ENCODE measurements around the gene MRPS7. TPM values are rescaled to one million over a fixed set of nuclear protein-coding genes. Genes with fewer than 3 reads are reported as not detected.
"Not testable (repeated sequence)": the region's sequence is repeated elsewhere in the genome, so short reads cannot be mapped to it uniquely, and the experiment has no call there.

MRPS7 gene
- total RNA-seq, 1 donor from 2014 or later, result 24.1 TPM

DNA sequence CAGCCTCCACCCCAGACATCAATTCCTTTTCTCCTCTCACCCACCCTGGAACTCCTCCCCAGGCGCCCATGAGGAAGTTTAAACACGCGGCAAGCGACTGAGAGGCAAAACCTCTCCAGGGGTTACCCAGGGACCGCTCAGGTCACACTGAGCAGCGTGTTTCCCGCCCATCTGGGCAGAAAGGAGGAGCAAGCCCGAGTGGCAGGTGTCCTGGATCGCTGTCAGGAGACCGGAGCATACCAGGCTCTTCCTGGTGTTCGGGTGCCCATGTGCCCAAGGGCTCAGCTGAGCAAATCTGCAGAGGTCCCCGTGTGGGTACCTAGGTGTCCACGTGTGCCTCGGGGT lies 27.1 kb downstream of the MRPS7 start:
- H3K27ac ChIP-seq, result peak overlapping the region; percentile 51 to 90
- intact Hi-C loops (cut with DNase I), result loop anchor here (1.0 kb wide), 3 partner anchors 17 to 379 kb away; partner anchors contain the start of genes GRB2, MIF4GD, RECQL5 and SAP30BP
- TF ChIP-seq, protein P1, sequence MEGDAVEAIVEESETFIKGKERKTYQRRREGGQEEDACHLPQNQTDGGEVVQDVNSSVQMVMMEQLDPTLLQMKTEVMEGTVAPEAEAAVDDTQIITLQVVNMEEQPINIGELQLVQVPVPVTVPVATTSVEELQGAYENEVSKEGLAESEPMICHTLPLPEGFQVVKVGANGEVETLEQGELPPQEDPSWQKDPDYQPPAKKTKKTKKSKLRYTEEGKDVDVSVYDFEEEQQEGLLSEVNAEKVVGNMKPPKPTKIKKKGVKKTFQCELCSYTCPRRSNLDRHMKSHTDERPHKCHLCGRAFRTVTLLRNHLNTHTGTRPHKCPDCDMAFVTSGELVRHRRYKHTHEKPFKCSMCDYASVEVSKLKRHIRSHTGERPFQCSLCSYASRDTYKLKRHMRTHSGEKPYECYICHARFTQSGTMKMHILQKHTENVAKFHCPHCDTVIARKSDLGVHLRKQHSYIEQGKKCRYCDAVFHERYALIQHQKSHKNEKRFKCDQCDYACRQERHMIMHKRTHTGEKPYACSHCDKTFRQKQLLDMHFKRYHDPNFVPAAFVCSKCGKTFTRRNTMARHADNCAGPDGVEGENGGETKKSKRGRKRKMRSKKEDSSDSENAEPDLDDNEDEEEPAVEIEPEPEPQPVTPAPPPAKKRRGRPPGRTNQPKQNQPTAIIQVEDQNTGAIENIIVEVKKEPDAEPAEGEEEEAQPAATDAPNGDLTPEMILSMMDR (IDR thresholded peaks at IDR 0.05), result no peak
- no peak for DNase-seq (ENCODE audit: low spot score in 2 of 2)
- H3K4me1 ChIP-seq, result no peaks in the 10 kb centered on the region
- H3K4me3 ChIP-seq, result peak overlapping the region; percentile 69 to 80
- no peaks in the 10 kb centered on the region for H3K27me3 ChIP-seq
- H3K36me3 ChIP-seq, result peaks cover 0 to 7% of the 10 kb centered on the region in 2 donors
- no peaks in the 10 kb centered on the region for H3K9me3 ChIP-seq

DNA sequence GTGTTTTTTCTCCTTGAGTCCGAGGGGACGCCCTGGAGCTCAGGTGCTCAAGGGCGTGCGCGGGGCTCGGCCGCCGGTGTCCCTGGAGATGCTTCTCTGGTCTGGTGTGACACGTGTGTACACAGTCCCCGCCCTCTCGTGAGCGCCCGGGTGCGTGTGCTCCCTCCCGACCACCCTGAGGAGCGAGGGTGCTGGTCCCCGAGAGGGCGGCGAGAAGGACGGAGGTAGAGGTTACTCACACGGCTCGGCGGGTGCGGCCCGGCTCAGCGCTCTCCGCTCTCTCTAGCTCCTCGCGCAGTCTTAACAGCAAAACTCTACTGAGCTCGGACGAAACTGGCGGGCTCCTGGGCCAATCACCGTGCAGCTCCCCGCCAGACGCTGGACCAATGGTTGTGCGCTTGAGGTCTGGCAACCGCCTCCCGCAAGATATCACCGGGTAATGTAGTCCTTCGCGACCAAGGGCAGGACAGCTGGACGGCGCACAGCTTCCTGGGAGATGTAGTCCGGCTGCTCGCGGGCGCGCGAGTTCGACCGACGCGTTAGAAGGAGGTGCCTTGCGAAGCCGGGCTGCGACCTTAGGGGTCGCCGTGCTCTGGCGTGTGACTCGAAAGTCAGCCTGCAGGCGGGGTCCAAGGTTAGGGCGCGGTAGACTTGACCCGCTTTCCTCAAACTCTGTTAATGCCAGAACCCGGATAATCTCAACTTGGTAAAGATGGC lies 27.6 kb downstream of the MRPS7 start, which contains the start of gene SLC25A19:
Gene SLC25A19, minus strand, starts transcription at position 319 of the 717 bp plus-strand sequence. CDS start 2,669 bp downstream, outside the sequence.
- H3K9me3 ChIP-seq, result no peaks in the 10 kb centered on the region
- peak; percentile 94 to 99 for DNase-seq (ENCODE audit: low spot score in 2 of 2)
- peak within 1 kb of the TSS; percentile 69 to 80 for H3K4me3 ChIP-seq
- TF ChIP-seq, protein P1 (IDR thresholded peaks at IDR 0.05), result peak in 1 of 3 experiments; percentile 9
- H3K4me1 ChIP-seq, result no peaks in the 10 kb centered on the region
- H3K27ac ChIP-seq, result peak within 1 kb of the TSS; percentile 86 to 90
- peaks cover 0 to 7% of the 10 kb centered on the region in 2 donors for H3K36me3 ChIP-seq
- intact Hi-C loops (cut with DNase I), result loop anchor here (1.0 kb wide), 3 partner anchors 18 to 378 kb away; partner anchors contain the start of genes GRB2, MIF4GD, RECQL5 and SAP30BP
- H3K27me3 ChIP-seq, result no peaks in the 10 kb centered on the region

DNA sequence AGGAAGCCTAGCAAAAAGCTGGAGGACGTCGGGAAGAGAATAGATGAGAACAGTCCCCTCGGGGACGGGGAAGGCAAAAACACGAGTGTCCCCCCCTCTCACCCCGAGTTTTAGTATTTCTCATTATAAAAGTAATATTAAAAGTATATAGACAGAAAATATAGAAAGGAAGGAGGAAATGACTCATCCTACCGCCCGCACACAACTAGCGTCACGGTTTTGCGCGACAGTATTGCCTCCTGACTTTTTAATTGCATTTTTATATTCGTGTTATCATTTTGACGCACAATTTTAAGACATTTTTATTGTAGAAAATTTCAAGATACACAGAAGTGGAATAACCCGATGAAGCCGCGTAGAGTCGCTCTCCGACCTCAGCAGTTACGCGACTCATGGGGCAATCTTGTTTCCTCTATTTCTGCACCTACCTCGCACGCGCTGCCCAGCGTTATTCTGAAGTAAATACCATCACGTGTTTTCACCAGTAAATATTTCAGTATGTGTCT lies 28.2 kb downstream of the MRPS7 start:
- intact Hi-C loops (cut with DNase I), result loop anchor here (1.0 kb wide), 3 partner anchors 19 to 377 kb away; partner anchors contain the start of genes GRB2, MIF4GD, RECQL5 and SAP30BP
- H3K27me3 ChIP-seq, result no peaks in the 10 kb centered on the region
- DNase-seq (ENCODE audit: low spot score in 2 of 2), result peak in 1 of 2 donors; percentile 80
- H3K27ac ChIP-seq, result peak overlapping the region; percentile 86 to 90
- H3K36me3 ChIP-seq, result peaks cover 0 to 7% of the 10 kb centered on the region in 2 donors
- peak overlapping the region; percentile 69 to 80 for H3K4me3 ChIP-seq
- H3K9me3 ChIP-seq, result no peaks in the 10 kb centered on the region
- no peaks in the 10 kb centered on the region for H3K4me1 ChIP-seq
- TF ChIP-seq, protein P1 (IDR thresholded peaks at IDR 0.05), result peak in 1 of 3 experiments; percentile 37

DNA sequence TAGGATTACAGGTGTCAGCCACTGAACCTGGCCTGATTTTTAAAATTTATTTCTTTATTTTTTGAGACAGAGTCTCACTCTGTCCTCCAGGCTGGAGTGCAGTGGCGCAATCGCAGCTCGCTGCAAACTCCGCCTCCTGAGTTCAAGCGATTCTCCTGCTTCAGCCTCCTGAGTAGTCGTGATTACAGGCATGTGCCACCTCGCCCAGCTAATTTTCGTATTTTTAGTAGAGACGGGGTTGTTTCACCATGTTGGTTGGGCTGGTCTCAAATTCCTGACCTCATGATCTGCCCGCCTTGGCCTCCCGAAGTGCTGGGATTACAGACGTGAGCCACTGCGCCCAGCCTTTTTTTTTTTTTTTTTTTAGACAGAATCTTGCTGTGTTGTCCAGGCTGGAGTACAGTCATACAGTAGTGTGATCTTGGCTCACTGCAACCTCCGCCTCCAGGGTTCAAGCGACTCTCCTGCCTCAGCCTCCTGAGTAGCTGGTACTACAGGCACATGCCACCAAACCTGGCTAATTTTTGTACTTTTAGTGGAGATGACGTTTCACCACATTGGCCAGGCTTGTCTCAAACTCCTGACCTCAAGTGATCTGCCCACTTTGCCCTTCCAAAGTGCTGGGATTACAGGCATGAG lies 31.2 kb downstream of the MRPS7 start:
- H3K4me1 ChIP-seq; H3K36me3 ChIP-seq; H3K9me3 ChIP-seq; H3K4me3 ChIP-seq; H3K27ac ChIP-seq; intact Hi-C loops (cut with DNase I); DNase-seq (ENCODE audit: low spot score in 2 of 2); H3K27me3 ChIP-seq: not testable (repeated sequence)

DNA sequence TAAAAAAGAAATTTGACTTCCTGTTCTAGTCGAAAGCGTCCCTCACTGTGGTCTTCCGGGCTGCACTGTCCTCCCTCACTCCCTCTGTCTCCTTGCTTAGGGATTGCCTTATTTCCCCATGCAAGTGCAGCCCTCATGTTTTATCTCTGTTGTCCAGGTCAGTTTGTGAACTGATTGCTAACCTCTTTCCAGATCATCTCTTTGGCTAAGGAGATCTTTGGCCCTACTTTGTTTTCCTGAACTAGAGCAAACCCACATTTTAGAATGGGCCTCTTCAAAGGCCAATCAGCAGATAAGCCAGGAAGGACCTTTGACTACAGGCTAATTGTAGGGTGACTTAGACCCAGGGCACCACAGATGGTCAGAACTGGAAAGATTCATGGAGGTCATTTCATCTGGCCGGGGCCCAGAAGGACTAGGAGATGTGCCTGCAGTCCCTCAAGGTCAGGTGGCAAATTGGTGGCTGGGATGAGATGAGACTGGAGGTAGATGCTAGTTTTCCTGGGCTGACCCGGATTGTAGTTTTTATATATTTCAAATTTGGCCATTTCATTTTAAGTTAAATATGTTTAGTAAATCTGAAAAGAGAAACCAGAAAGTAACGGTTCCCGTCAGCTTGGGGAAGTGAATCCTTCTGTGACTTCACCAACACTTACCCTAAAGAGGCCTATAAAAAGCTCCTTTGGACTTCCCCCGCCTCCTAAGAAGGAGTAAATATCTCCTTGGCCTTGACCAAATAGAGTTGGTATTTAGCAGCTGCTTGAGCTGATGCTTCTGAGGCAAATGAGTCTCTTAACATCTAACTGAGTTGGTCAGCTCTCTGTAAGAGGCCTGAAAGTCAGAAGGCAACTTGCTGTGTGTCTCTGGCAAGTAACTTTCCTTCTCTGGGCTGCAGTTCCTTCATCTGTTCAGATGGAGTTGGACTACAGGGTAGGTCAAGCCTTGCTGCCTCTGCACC lies 33.8 kb downstream of the MRPS7 start:
- intact Hi-C loops (cut with DNase I), result no loop called here
- TF ChIP-seq, protein P1 (IDR thresholded peaks at IDR 0.05), result no peak
- H3K27me3 ChIP-seq, result no peaks in the 10 kb centered on the region

More for the DNA sequence above, 33.8 kb downstream of the MRPS7 start:
- H3K9me3 ChIP-seq, result no peaks in the 10 kb centered on the region
- H3K4me3 ChIP-seq, result no peak overlapping the region
- H3K4me1 ChIP-seq, result no peaks in the 10 kb centered on the region
- no peaks in the 10 kb centered on the region for H3K36me3 ChIP-seq
- H3K27ac ChIP-seq, result peak overlapping the region; percentile 34 to 41
- no peak for DNase-seq (ENCODE audit: low spot score in 2 of 2)

Measured in ascending aorta (tissue), 2 donors.